ENCODE data around the gene ARSK. TPM values are rescaled to one million over a fixed set of nuclear protein-coding genes. Genes with fewer than 3 reads are reported as not detected.

Gene ARSK
- total and polyA plus RNA-seq, 12 donors = 2.3 to 15.3 (median 7.7) TPM

- Histone ChIP-seq H3K9me3 (replicated peaks in 1 of 3) (no peaks in the 10 kb centered on the region), H3K27me3 (no peaks in the 10 kb centered on the region), H3K27ac (no peak overlapping the region), H3K4me1 (replicated peaks in 1 of 2) (peaks cover 0 to 15% of the 10 kb centered on the region in 2 donors), H3K36me3 (replicated peaks in 1 of 2) (peaks cover 0 to 34% of the 10 kb centered on the region in 2 donors), H3K4me3 (no peak overlapping the region)
- DNase-seq = no peak
- no peak for TF ChIP-seq CTCF (IDR thresholded peaks at IDR 0.05)
- TF ChIP-seq POLR2A (IDR thresholded peaks at IDR 0.05) = no peak
- intact Hi-C loops (cut with DNase I) = no loop called here
Observed at GRCh38 chr5:95531491-95531890, 23.4 kb upstream of the ARSK start.

GRCh38 chr5:95532415-95532814 is 22.5 kb upstream of the ARSK start:
- WGBS, 4 donors = 88 to 97% (median 96%) methylated on average over 2 of the region's 2 CpGs
- intact Hi-C loops (cut with DNase I) = no loop called here
- Histone ChIP-seq H3K4me3 (no peak overlapping the region), H3K27ac (no peak overlapping the region), H3K4me1 (replicated peaks in 1 of 2) (peaks cover 0 to 15% of the 10 kb centered on the region in 2 donors), H3K9me3 (replicated peaks in 1 of 3) (no peaks in the 10 kb centered on the region), H3K36me3 (replicated peaks in 1 of 2) (peaks cover 0 to 36% of the 10 kb centered on the region in 2 donors), H3K27me3 (no peaks in the 10 kb centered on the region)
- DNase-seq = no peak
- TF ChIP-seq POLR2A (IDR thresholded peaks at IDR 0.05) (no peak), CTCF (IDR thresholded peaks at IDR 0.05) (no peak)

GRCh38 chr5:95533106-95533505 is 21.8 kb upstream of the ARSK start:
- WGBS, 4 donors = 74 to 84% (median 81%) methylated on average over 2 of the region's 2 CpGs
- DNase-seq = no peak
- Histone ChIP-seq H3K4me1 (replicated peaks in 1 of 2) (peaks cover 0 to 15% of the 10 kb centered on the region in 2 donors), H3K27ac (no peak overlapping the region), H3K9me3 (replicated peaks in 1 of 3) (no peaks in the 10 kb centered on the region), H3K36me3 (replicated peaks in 1 of 2) (peaks cover 0 to 32% of the 10 kb centered on the region in 2 donors), H3K4me3 (no peak overlapping the region), H3K27me3 (no peaks in the 10 kb centered on the region)
- intact Hi-C loops (cut with DNase I) = no loop called here
- TF ChIP-seq POLR2A (IDR thresholded peaks at IDR 0.05) (no peak), CTCF (IDR thresholded peaks at IDR 0.05) (no peak)

GRCh38 chr5:95533761-95534160 is 21.1 kb upstream of the ARSK start:
- peak in 3 of 7 donors; percentile 16 to 35 (median 22) for DNase-seq
- Histone ChIP-seq H3K36me3 (replicated peaks in 1 of 2) (peaks cover 0 to 32% of the 10 kb centered on the region in 2 donors), H3K27me3 (no peaks in the 10 kb centered on the region), H3K27ac (peak overlapping the region in 2 of 5 donors; percentile 9 to 35), H3K9me3 (replicated peaks in 1 of 3) (no peaks in the 10 kb centered on the region), H3K4me3 (no peak overlapping the region), H3K4me1 (replicated peaks in 1 of 2) (peaks cover 0 to 15% of the 10 kb centered on the region in 2 donors)
- TF ChIP-seq POLR2A (IDR thresholded peaks at IDR 0.05) (no peak), CTCF (IDR thresholded peaks at IDR 0.05) (no peak)
- intact Hi-C loops (cut with DNase I) = no loop called here
